Upper lobe of left lung (tissue), 6 donors: ENCODE data around the gene MEPCE. TPM values are rescaled to one million over a fixed set of nuclear protein-coding genes. Genes with fewer than 3 reads are reported as not detected.
"Not testable (repeated sequence)": the region's sequence is repeated elsewhere in the genome, so short reads cannot be mapped to it uniquely, and the experiment has no call there.

ENCODE experiments used
- ATAC-seq, 2 donors: fragments of 200-7000 bp; cut with Tn5 transposase; one replicate each; pipeline ENCODE4 v1.9.1; 2022; ENCODE audit warnings: mild to moderate bottlenecking in 2 of 2, moderate library complexity in 2 of 2; ENCODE audit not compliant: low FRiP score in 2 of 2
- DNase-seq, 2 donors: peaks; one replicate each; pipeline ENCODE4 v3.0.0-alpha.2; 2019 to 2020
- H3K27ac ChIP-seq, 4 donors: fragments of 200-600 bp; sonication (generic); one replicate each; pipeline ENCODE4 v1.5.1; 2016 to 2019
- H3K27me3 ChIP-seq, 4 donors: fragments of 200-600 bp; sonication (generic); one replicate each; pipeline ENCODE4 v1.5.1; 2017 to 2019
- H3K36me3 ChIP-seq, 4 donors: fragments of 200-600 bp; sonication (generic); one replicate each; pipeline ENCODE4 v1.5.1; 2016 to 2019
- H3K4me1 ChIP-seq, 4 donors: fragments of 200-600 bp; sonication (generic); one replicate each; pipeline ENCODE4 v1.5.1; 2018 to 2019
- H3K4me3 ChIP-seq, 4 donors: fragments of 200-600 bp; sonication (generic); one replicate each; pipeline ENCODE4 v1.5.1; 2017 to 2019; ENCODE audit warnings: mild to moderate bottlenecking in 2 of 4, moderate library complexity in 1 of 4
- H3K9me3 ChIP-seq, 4 donors: fragments of 200-600 bp; sonication (generic); one replicate each; pipeline ENCODE4 v1.5.1; 2018 to 2019
- CTCF ChIP-seq, 6 experiments: fragments of 450-650 bp in 4 of 6; fragments of 200-600 bp in 2 of 6; sonication (generic) in 2 of 6; IDR thresholded peaks; one replicate each; pipeline ENCODE4 v1.5.1; 2016 to 2019; ENCODE audit warnings: antibody characterized with exemption in 6 of 6
- EP300 ChIP-seq, 4 donors: sonication (generic); formaldehyde crosslinking; IDR thresholded peaks; one replicate each; pipeline ENCODE4 v1.5.1; 2017; ENCODE audit warnings: antibody characterized with exemption in 4 of 4, control low read depth in 2 of 4
- POLR2A ChIP-seq, 4 donors: fragments of 450-650 bp; IDR thresholded peaks; one replicate each; pipeline ENCODE4 v1.5.1; 2016 to 2017; ENCODE audit warnings: antibody characterized with exemption in 4 of 4, mild to moderate bottlenecking in 2 of 4
- POLR2AphosphoS5 ChIP-seq, 2 donors: sonication (generic); formaldehyde crosslinking; IDR thresholded peaks; one replicate each; pipeline ENCODE4 v1.5.1; 2017; ENCODE audit warnings: antibody characterized with exemption in 2 of 2
- WGBS, 2 donors: methylation state at CpG; one replicate each; pipeline ENCODE4 v1.1.5; 2017 to 2018; 5-methylcytosine and 5-hydroxymethylcytosine counted together
- total RNA-seq, 6 donors: library from RNA; depleted of rRNA in 4 of 6; stranded (reverse); fragments of >200 nt in 4 of 6; gene quantifications; one replicate each; pipeline versions ENCODE4 v1.1.0 to v1.2.1, GENCODE V29; 2016 to 2021
- donor health status: DM: no; HTN: no; CAD: no; lungs with moderate emphysema.
- donor health status: DM: no; HTN: yes; CAD: no; lungs with severe emphysema.

Gene MEPCE
- total RNA-seq, 6 donors from 2014 or later = 19.3 to 45.4 (median 37.9) TPM

GRCh38 chr7:100449190-100449795 lies 19.7 kb downstream of the MEPCE start:
- no peak overlapping the region for H3K4me3 ChIP-seq
- 86 to 87% methylated on average over 13 of the region's 13 CpGs for WGBS, 2 donors
- no peaks in the 10 kb centered on the region for H3K9me3 ChIP-seq
- no peaks in the 10 kb centered on the region for H3K27me3 ChIP-seq
- no peak for DNase-seq
- H3K27ac ChIP-seq = no peak overlapping the region
- no peak for ATAC-seq
- TF ChIP-seq POLR2AphosphoS5 (IDR thresholded peaks at IDR 0.05) = no peak
- no peak for TF ChIP-seq CTCF (IDR thresholded peaks at IDR 0.05)
- TF ChIP-seq EP300 (IDR thresholded peaks at IDR 0.05) = no peak
- TF ChIP-seq POLR2A (IDR thresholded peaks at IDR 0.05) = no peak
- no peaks in the 10 kb centered on the region for H3K36me3 ChIP-seq
- H3K4me1 ChIP-seq = peaks cover 11 to 24% (median 17%) of the 10 kb centered on the region in 4 donors

GRCh38 chr7:100452513-100452912 lies 22.9 kb downstream of the MEPCE start:
- Histone ChIP-seq H3K4me1 (peaks cover 4 to 11% (median 7%) of the 10 kb centered on the region in 4 donors), H3K27me3 (no peaks in the 10 kb centered on the region), H3K9me3 (no peaks in the 10 kb centered on the region), H3K4me3 (no peak overlapping the region), H3K36me3 (peaks cover 0 to 3% (median 0%) of the 10 kb centered on the region in 4 donors), H3K27ac (no peak overlapping the region)
- ATAC-seq = no peak
- TF ChIP-seq CTCF (IDR thresholded peaks at IDR 0.05) (no peak), EP300 (IDR thresholded peaks at IDR 0.05) (no peak)
- no peak for DNase-seq
- WGBS, 2 donors = 90 to 91% methylated on average over 3 of the region's 3 CpGs

GRCh38 chr7:100453854-100454253 lies 24.2 kb downstream of the MEPCE start:
- peak overlapping the region in 1 of 4 donors; percentile 48 for H3K27ac ChIP-seq
- H3K27me3 ChIP-seq, ATAC-seq, H3K4me3 ChIP-seq, DNase-seq, H3K9me3 ChIP-seq, H3K36me3 ChIP-seq: not testable (repeated sequence)
- peaks cover 4 to 11% (median 7%) of the 10 kb centered on the region in 4 donors for H3K4me1 ChIP-seq
- 89 to 91% methylated on average over 6 to 8 of the region's 8 CpGs for WGBS, 2 donors

- ATAC-seq (no peak), DNase-seq (no peak)
- peaks cover 0 to 3% (median 0%) of the 10 kb centered on the region in 4 donors for H3K36me3 ChIP-seq
- no peak overlapping the region for H3K4me3 ChIP-seq
- no peaks in the 10 kb centered on the region for H3K27me3 ChIP-seq
- H3K9me3 ChIP-seq = no peaks in the 10 kb centered on the region
- no peak for TF ChIP-seq POLR2AphosphoS5 (IDR thresholded peaks at IDR 0.05)
- no peak for TF ChIP-seq EP300 (IDR thresholded peaks at IDR 0.05)
- TF ChIP-seq POLR2A (IDR thresholded peaks at IDR 0.05) = no peak
- TF ChIP-seq CTCF (IDR thresholded peaks at IDR 0.05) = no peak
- H3K4me1 ChIP-seq = peaks cover under 1 to 8% (median 4%) of the 10 kb centered on the region in 4 donors
- 92 to 95% methylated on average over 3 of the region's 3 CpGs for WGBS, 2 donors
- H3K27ac ChIP-seq = no peak overlapping the region
These were observed 25.6 kb downstream of the MEPCE start for GRCh38 chr7:100455206-100455605.

- Histone ChIP-seq H3K4me3 (no peak overlapping the region), H3K27ac (no peak overlapping the region), H3K9me3 (no peaks in the 10 kb centered on the region), H3K27me3 (no peaks in the 10 kb centered on the region), H3K36me3 (peaks cover 0 to 11% (median 0%) of the 10 kb centered on the region in 4 donors), H3K4me1 (peaks cover 0 to 4% (median 2%) of the 10 kb centered on the region in 4 donors)
- TF ChIP-seq CTCF (IDR thresholded peaks at IDR 0.05) (no peak), POLR2A (IDR thresholded peaks at IDR 0.05) (no peak), EP300 (IDR thresholded peaks at IDR 0.05) (no peak), POLR2AphosphoS5 (IDR thresholded peaks at IDR 0.05) (no peak)
- DNase-seq = no peak
- 93 to 94% methylated on average over 14 of the region's 14 CpGs for WGBS, 2 donors
- ATAC-seq = no peak
These were observed 26.9 kb downstream of the MEPCE start for GRCh38 chr7:100456562-100456961.
